Measurements from ENCODE around the gene RAD50.

The RAD50 gene

GRCh38 chr5:132665574-132666080, 108.8 kb downstream of the RAD50 start:
- H3K4me1 Mint-ChIP-seq (ENCODE audit: low read depth) = peaks cover 5% of the 10 kb centered on the region
- no peak overlapping the region for H3K27ac Mint-ChIP-seq
- H3K4me3 Mint-ChIP-seq = no peak overlapping the region
- no peaks in the 10 kb centered on the region for H3K27me3 Mint-ChIP-seq
- no peaks in the 10 kb centered on the region for H3K9me3 Mint-ChIP-seq
- no peaks in the 10 kb centered on the region for H3K36me3 Mint-ChIP-seq (ENCODE audit: low read depth)
- intact Hi-C loops (cut with micrococcal nuclease) = no loop called here

- Mint-ChIP-seq H3K4me1 (ENCODE audit: low read depth) (no peaks in the 10 kb centered on the region), H3K4me3 (no peak overlapping the region), H3K36me3 (ENCODE audit: low read depth) (no peaks in the 10 kb centered on the region), H3K9me3 (no peaks in the 10 kb centered on the region), H3K27ac (no peak overlapping the region), H3K27me3 (no peaks in the 10 kb centered on the region)
- intact Hi-C loops (cut with micrococcal nuclease) = no loop called here
Observed at GRCh38 chr5:132666310-132667123, 109.7 kb downstream of the RAD50 start.

- intact Hi-C loops (cut with micrococcal nuclease) = no loop called here
- H3K27me3 Mint-ChIP-seq = no peaks in the 10 kb centered on the region
- H3K4me3 Mint-ChIP-seq = no peak overlapping the region
- H3K27ac Mint-ChIP-seq = no peak overlapping the region
- no peaks in the 10 kb centered on the region for H3K9me3 Mint-ChIP-seq
- H3K36me3 Mint-ChIP-seq (ENCODE audit: low read depth) = no peaks in the 10 kb centered on the region
- H3K4me1 Mint-ChIP-seq (ENCODE audit: low read depth) = no peaks in the 10 kb centered on the region
Observed at GRCh38 chr5:132667309-132667708, 110.5 kb downstream of the RAD50 start.

GRCh38 chr5:132667761-132668705, 111.3 kb downstream of the RAD50 start:
- Mint-ChIP-seq H3K27me3 (no peaks in the 10 kb centered on the region), H3K27ac (no peak overlapping the region), H3K4me3 (no peak overlapping the region), H3K9me3 (no peaks in the 10 kb centered on the region), H3K4me1 (ENCODE audit: low read depth) (no peaks in the 10 kb centered on the region), H3K36me3 (ENCODE audit: low read depth) (no peaks in the 10 kb centered on the region)
- intact Hi-C loops (cut with micrococcal nuclease) = no loop called here

GRCh38 chr5:132668706-132669454, 112.1 kb downstream of the RAD50 start:
- Mint-ChIP-seq H3K4me3 (no peak overlapping the region), H3K27me3 (no peaks in the 10 kb centered on the region), H3K4me1 (ENCODE audit: low read depth) (no peaks in the 10 kb centered on the region), H3K9me3 (no peaks in the 10 kb centered on the region), H3K27ac (no peak overlapping the region), H3K36me3 (ENCODE audit: low read depth) (no peaks in the 10 kb centered on the region)
- intact Hi-C loops (cut with micrococcal nuclease) = no loop called here

GRCh38 chr5:132669455-132669820, 112.7 kb downstream of the RAD50 start:
- Mint-ChIP-seq H3K36me3 (ENCODE audit: low read depth) (no peaks in the 10 kb centered on the region), H3K4me3 (no peak overlapping the region), H3K27ac (no peak overlapping the region), H3K27me3 (no peaks in the 10 kb centered on the region), H3K4me1 (ENCODE audit: low read depth) (no peaks in the 10 kb centered on the region), H3K9me3 (no peaks in the 10 kb centered on the region)
- intact Hi-C loops (cut with micrococcal nuclease) = no loop called here

- Mint-ChIP-seq H3K9me3 (no peaks in the 10 kb centered on the region), H3K36me3 (ENCODE audit: low read depth) (no peaks in the 10 kb centered on the region), H3K27ac (no peak overlapping the region), H3K4me1 (ENCODE audit: low read depth) (no peaks in the 10 kb centered on the region), H3K27me3 (no peaks in the 10 kb centered on the region), H3K4me3 (no peak overlapping the region)
- intact Hi-C loops (cut with micrococcal nuclease) = no loop called here
Observed at GRCh38 chr5:132669966-132670882, 113.4 kb downstream of the RAD50 start.

GRCh38 chr5:132671000-132671399, 114.2 kb downstream of the RAD50 start:
- Mint-ChIP-seq H3K4me1 (ENCODE audit: low read depth) (no peaks in the 10 kb centered on the region), H3K27ac (no peak overlapping the region), H3K9me3 (no peaks in the 10 kb centered on the region), H3K4me3 (no peak overlapping the region), H3K36me3 (ENCODE audit: low read depth) (no peaks in the 10 kb centered on the region), H3K27me3 (no peaks in the 10 kb centered on the region)
- intact Hi-C loops (cut with micrococcal nuclease) = no loop called here

GRCh38 chr5:132673488-132673887, 116.7 kb downstream of the RAD50 start:
- no peaks in the 10 kb centered on the region for H3K27me3 Mint-ChIP-seq
- H3K4me1 Mint-ChIP-seq (ENCODE audit: low read depth) = no peaks in the 10 kb centered on the region
- H3K27ac Mint-ChIP-seq = no peak overlapping the region
- H3K4me3 Mint-ChIP-seq = no peak overlapping the region
- no peaks in the 10 kb centered on the region for H3K36me3 Mint-ChIP-seq (ENCODE audit: low read depth)
- no peaks in the 10 kb centered on the region for H3K9me3 Mint-ChIP-seq
- intact Hi-C loops (cut with micrococcal nuclease) = no loop called here

GRCh38 chr5:132673939-132674630, 117.3 kb downstream of the RAD50 start, which contains the start of gene IL4:
Gene IL4 (plus strand): TSS chr5:132673989. CDS start chr5:132674051, 62 bp downstream.
- Mint-ChIP-seq H3K4me1 (ENCODE audit: low read depth) (no peaks in the 10 kb centered on the region), H3K36me3 (ENCODE audit: low read depth) (no peaks in the 10 kb centered on the region), H3K9me3 (no peaks in the 10 kb centered on the region), H3K27me3 (no peaks in the 10 kb centered on the region), H3K27ac (no peak within 1 kb of the TSS), H3K4me3 (no peak within 1 kb of the TSS)
- intact Hi-C loops (cut with micrococcal nuclease) = no loop called here

GRCh38 chr5:132674671-132675506, 118.1 kb downstream of the RAD50 start:
- H3K4me3 Mint-ChIP-seq = no peak overlapping the region
- intact Hi-C loops (cut with micrococcal nuclease) = no loop called here

More at GRCh38 chr5:132674671-132675506, 118.1 kb downstream of the RAD50 start:
- Mint-ChIP-seq H3K4me1 (ENCODE audit: low read depth) (no peaks in the 10 kb centered on the region), H3K27me3 (no peaks in the 10 kb centered on the region), H3K36me3 (ENCODE audit: low read depth) (no peaks in the 10 kb centered on the region), H3K27ac (no peak overlapping the region), H3K9me3 (no peaks in the 10 kb centered on the region)

Data from dendritic cell treated with granulocyte-macrophage colony-stimulating factor and Interleukin-4, amounts not matched to agents 40 ng/mL and 50 ng/mL, for 4 days (primary cell).